IPS DF 4.7 (cell line): ENCODE data around the gene P3R3URF.

Experiments
- DNase-seq: peaks from one replicate; pipeline ENCODE4 v3.0.0-alpha.2; 2013; ENCODE audit warnings: low spot score; ENCODE audit errors: extremely low read depth

Gene P3R3URF

GRCh38 chr1:46194641-46195193 lies 18.4 kb upstream of the P3R3URF start:
- DNase-seq: no peak

- DNase-seq: no peak
Measured at GRCh38 chr1:46193984-46194570, 17.8 kb upstream of the P3R3URF start.

- DNase-seq: no peak
Measured at GRCh38 chr1:46193285-46193684, 17.0 kb upstream of the P3R3URF start.

- DNase-seq: no peak
Measured at GRCh38 chr1:46192171-46192570, 15.9 kb upstream of the P3R3URF start.

GRCh38 chr1:46191033-46191701 lies 14.9 kb upstream of the P3R3URF start:
- no peak for DNase-seq

GRCh38 chr1:46190539-46190938 lies 14.3 kb upstream of the P3R3URF start:
- no peak for DNase-seq

- no peak for DNase-seq
Measured at GRCh38 chr1:46188295-46189030, 12.2 kb upstream of the P3R3URF start.

- DNase-seq: no peak
Measured at GRCh38 chr1:46187106-46187869, 11.0 kb upstream of the P3R3URF start.

GRCh38 chr1:46186076-46186475 lies 9.8 kb upstream of the P3R3URF start:
- no peak for DNase-seq

GRCh38 chr1:46184920-46185658 lies 8.8 kb upstream of the P3R3URF start:
- no peak for DNase-seq

- no peak for DNase-seq
Measured at GRCh38 chr1:46183926-46184557, 7.8 kb upstream of the P3R3URF start.

GRCh38 chr1:46183079-46183847 lies 7.0 kb upstream of the P3R3URF start:
- no peak for DNase-seq

- no peak for DNase-seq
Measured at GRCh38 chr1:46181343-46182260, 5.3 kb upstream of the P3R3URF start.

GRCh38 chr1:46180082-46180616 lies 3.9 kb upstream of the P3R3URF start:
- no peak for DNase-seq

- DNase-seq: peak; percentile 81
Measured at GRCh38 chr1:46179138-46180081, 3.1 kb upstream of the P3R3URF start.

- no peak for DNase-seq
Measured at GRCh38 chr1:46175243-46175642, 1.0 kb downstream of the P3R3URF start.
